Epithelial cell of esophagus (primary cell): ENCODE data around the gene MYRF.

Source experiments
- DNase-seq: peaks from one replicate; pipeline ENCODE4 v3.0.0; 2010; ENCODE audit warnings: low read depth
- H3K4me3 ChIP-seq: 2 replicates; pipeline ENCODE4 v1.5.1; 2011; ENCODE audit warnings: mild to moderate bottlenecking, low read length, control low read depth
- CTCF ChIP-seq: IDR thresholded peaks from 2 replicates; pipeline ENCODE4 v1.5.1; 2011; ENCODE audit warnings: low read depth, mild to moderate bottlenecking, low read length, control low read depth, inconsistent platforms; ENCODE audit not compliant: insufficient read depth; ENCODE audit errors: missing control alignments

The MYRF gene

GRCh38 chr11:61713906-61714305 lies 38.5 kb upstream of the MYRF start:
- no peak overlapping the region for H3K4me3 ChIP-seq
- no peak for TF ChIP-seq CTCF
- DNase-seq = no peak

- no peak for TF ChIP-seq CTCF
- no peak for DNase-seq
Observed at GRCh38 chr11:61714316-61714715, 38.1 kb upstream of the MYRF start.

GRCh38 chr11:61714916-61715315 lies 37.5 kb upstream of the MYRF start:
- no peak overlapping the region for H3K4me3 ChIP-seq
- no peak for TF ChIP-seq CTCF
- DNase-seq = no peak

More at GRCh38 chr11:61714316-61714715, 38.1 kb upstream of the MYRF start:
- H3K4me3 ChIP-seq = no peak overlapping the region

GRCh38 chr11:61715867-61716266 lies 36.6 kb upstream of the MYRF start:
- no peak for TF ChIP-seq CTCF
- H3K4me3 ChIP-seq = no peak overlapping the region
- no peak for DNase-seq

GRCh38 chr11:61716478-61717285 lies 35.8 kb upstream of the MYRF start:
- H3K4me3 ChIP-seq = no peak overlapping the region
- no peak for TF ChIP-seq CTCF
- DNase-seq = no peak

GRCh38 chr11:61717286-61718033 lies 35.0 kb upstream of the MYRF start:
- TF ChIP-seq CTCF = no peak
- H3K4me3 ChIP-seq = no peak overlapping the region
- DNase-seq = no peak
